8988T (cell line): ENCODE data around the gene PLCG1.

Experiments used
- DNase-seq: peaks from one replicate; pipeline ENCODE4 v3.0.0; 2011

PLCG1 gene

GRCh38 chr20:41182296-41183212 lies 45.2 kb downstream of the PLCG1 start:
- no peak for DNase-seq

DNA sequence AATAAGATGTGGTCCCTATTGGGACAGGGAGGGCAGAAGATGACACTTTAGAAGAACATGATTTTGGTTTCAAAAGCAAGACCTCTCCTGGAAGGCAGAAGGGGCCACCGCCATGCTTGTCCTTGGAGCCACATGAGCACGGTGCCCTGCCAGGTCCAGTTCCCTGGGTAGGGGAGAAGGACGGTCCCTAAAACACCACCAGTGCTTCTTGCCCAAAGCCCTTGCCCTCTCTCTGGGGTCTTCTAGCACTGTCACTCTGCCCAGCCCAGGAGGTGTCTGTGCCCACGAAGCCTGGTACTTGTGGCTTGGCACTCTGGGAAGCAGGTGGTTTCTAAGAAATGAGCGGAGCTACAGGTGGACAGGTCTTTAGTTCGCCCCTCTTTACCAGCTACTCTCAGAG lies 46.0 kb downstream of the PLCG1 start:
- DNase-seq = no peak

- no peak for DNase-seq
These were observed 46.5 kb downstream of the PLCG1 start for GRCh38 chr20:41183831-41184230.

DNA sequence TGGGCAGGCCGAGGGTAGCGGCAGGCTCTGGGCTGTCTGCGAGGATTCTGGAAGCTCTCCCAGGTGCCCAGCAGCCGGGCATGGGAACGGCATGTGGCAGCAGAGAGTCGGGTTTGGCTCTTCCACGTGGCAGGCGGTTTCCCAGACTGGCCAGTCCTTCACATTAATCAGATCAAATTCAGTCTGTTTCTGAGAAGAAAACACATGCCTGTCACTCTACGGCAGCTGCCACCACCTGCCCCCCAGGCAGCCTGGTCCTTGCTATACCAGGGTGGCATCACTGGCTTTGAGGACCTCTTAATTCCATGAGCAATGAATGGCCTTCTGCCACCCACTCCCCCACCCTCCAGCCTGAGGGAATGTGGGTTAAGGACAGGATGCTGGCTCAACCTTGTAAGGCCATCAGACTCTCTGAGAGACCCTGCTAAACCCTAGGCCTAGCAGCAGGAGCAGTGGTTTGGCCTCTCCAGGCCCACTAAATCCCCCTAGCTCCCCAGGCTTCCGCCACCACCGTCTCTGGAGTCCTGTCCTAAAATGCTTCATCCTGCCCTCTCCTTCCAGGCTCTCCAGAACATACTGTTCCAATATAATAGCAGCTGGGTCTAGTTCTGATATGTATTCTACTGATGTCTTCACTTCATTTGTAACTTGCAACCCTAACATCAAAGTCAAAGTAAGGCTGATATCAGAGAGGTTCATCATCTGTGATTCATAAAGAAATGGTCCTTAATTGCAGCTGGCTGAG lies 47.8 kb downstream of the PLCG1 start:
- no peak for DNase-seq

GRCh38 chr20:41187668-41188067 lies 50.3 kb downstream of the PLCG1 start:
- no peak for DNase-seq

DNA sequence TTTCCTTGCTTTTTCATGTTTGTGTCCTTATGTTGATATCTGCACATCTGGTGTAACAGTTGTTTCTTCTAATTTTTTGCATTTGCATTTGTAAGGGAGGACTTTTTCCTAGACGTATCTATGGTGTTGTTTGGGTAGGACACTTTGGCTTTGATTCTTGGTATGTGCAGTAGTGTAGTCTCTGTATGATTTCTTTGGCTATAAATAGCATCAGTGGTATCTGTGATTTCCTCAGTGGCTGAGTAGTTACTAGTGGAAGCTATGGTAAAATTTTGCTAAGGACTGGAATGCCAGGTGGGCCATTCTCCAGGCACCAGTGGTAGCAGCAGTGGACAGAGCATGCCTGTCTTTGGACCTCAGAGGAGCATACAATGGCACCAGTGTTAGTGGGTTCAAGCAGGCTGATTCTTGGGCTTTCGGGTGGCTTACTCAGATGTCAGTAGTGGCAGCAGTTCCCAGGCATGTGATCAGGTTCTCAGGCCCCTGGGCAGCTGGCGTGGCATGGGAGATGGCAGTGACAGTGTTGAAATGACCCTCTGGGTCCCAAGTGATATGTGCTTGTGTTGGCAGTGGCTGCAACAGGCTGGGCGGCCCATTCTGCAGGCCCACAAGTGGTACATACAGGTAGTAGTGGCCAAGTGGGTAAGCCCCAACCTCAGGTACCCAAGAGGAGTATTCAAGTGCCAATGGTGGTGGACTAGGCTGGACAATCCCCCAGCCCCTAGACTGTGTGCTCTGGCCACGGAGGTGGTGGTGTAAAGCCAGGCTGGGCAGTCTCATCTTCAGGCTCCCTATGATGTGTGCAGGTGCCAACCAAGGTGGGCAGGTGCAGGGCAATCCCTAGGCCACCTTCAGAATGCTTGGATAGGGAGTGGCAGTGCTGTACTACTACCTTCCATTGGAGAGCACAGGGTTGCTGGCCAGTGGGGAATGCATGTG lies 54.5 kb downstream of the PLCG1 start:
- DNase-seq = no peak

DNA sequence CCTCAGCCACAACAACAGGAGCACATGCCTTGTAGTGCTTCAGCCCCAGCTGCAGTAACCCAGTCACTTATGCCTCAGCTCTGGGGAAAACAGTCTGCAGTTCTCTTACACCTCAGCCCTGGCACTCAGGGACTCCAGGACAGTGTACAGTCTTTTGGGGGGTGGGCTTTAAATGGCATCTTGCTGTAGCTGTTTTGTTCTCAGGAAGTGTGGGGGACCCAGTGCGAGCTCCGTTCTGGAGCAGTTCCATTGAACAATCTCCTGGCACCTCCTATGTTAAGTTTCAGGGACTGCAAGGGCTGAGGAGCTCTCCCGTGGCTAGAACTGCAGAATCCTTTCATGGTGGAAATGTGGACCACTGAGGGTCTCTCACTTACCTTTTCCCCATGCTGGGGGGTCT lies 55.2 kb downstream of the PLCG1 start:
- DNase-seq = no peak

GRCh38 chr20:41196653-41197225 lies 59.4 kb downstream of the PLCG1 start:
- DNase-seq = no peak

DNA sequence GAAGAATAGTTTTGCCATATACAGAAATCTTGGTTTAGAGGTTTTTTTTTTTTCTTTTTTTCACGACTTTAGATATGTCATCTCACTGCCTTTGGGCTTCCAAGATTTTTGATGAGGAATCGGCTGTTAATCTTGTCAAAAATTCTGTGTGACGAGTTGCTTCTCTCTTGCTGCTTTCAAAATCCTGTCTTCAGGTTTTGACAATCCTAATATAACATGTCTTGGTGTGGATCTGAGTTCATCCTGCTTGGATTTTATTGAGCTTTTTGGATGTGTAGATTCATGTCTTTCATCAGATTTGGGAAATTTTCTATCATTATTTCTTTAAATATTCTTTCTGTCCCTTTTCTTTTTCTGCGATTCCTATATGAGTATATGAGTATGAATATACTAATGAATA lies 61.1 kb downstream of the PLCG1 start:
- no peak for DNase-seq

DNA sequence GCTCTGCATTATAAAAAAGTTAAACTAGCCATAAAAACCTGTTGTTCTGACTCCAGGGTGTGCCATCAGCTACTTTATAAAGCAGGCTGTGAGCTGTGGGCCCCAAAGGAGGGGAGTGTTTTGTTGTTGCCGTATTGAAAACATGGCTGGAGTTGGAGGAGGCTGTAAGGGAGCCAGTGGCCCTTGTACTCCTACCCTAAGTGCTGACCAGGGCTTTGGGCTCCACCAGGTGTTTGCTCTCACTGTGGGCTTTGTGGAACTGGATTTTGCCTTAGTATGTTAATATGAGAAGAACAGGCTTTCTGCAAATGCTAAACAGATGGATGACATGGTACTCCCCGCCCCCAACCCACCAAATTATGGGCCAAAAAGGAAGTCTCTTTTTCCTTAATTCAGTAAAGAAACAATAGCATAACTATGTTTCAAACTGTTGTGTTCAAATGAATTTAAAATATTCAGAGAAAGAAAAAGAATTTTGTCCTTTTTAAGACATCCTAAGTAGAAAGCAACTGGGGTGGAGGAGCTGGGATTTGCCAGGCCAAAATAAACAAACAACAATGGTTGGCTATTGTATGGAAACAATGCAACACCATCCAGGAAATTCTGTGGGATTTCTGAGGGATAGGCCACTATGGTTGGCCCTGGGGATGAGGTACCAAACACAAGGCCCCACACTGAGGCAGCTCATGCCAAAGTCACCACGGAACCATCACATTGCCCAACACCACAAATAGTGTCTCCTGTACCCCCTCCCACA lies 63.3 kb downstream of the PLCG1 start:
- DNase-seq = no peak

GRCh38 chr20:41201760-41202159 lies 64.4 kb downstream of the PLCG1 start:
- DNase-seq = no peak

DNA sequence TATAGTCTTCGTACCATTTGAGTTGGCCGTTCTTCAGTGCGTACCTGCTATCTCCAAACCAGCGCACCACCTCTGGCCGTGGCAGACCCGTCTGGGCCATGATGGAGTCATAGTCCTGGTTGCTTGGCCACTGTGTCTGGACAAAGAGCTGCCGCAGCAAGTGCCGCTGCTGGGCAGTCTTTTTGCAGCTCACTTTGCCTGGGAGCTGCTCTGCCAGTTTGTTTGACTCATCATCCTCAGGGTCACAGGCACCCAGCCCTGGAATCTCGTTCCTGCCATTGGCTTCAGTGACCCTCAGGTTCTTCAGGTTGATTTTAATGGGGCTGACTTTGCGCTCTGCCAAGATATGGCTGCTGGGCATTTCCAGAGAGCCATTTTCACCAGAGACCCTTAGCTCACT lies 65.1 kb downstream of the PLCG1 start:
- no peak for DNase-seq

DNA sequence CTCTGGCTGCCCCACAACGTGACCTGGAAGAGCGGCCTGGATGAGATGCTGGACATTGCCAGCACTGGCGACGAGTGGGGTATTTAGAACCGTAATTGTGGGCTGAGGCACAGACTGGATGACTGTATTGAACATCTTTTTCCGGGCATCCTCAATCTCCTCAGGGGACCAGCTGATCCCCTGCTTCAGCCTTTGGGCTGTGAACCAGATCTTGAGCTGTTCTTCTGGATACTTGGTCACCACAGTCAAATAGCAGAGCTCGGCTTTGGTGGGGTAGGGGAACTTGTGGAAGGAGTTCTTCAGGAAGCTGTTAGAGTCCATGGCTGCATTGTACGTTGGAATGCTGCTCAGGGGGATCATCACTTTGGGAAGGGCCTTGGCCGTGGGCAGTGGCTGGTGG lies 66.3 kb downstream of the PLCG1 start:
- DNase-seq = no peak

DNA sequence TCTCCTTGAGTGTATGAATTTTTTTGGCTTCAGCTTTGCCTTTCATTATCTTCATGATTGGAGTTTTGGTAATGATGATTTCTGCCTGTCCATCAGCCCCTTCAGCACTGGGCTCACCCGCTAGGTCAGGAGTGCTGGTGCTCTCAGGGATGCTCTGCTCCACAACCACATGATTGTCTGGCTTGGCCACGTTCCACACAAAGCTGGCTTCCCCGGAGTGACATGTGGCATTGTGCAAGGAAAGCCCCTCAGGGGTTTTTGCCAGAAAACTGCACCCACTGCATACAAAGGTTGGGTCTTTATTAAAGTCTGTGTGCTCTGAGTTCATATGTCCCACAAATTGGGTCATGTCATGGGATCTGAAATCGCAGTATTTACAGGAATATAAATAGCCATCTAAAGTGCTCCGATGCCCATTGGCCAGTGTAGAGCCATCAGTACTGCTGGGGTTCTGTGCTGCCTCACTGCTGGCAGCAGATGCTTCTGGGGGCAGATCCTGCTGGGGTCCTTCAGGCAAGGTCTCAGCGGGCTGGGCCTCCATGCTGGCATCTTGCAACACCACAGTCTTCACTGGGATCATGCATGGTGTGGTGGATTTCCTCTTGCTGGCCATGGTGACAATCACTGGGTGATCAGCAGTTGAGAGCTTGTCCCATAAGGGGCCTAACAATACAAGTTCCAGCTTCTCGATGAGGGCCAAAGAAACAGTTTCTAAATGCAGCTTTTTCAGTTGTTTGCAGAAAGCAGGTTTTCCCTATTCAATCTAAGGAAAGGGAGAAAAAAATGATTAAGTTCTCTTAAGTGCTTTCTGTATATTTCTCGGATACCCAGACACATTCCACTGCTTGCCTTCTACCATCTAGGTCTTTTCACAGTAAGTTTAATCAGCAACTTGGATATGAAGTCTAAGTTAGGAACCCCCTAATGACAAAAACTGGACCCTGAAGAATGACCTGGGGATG lies 67.2 kb downstream of the PLCG1 start:
- DNase-seq = no peak

DNA sequence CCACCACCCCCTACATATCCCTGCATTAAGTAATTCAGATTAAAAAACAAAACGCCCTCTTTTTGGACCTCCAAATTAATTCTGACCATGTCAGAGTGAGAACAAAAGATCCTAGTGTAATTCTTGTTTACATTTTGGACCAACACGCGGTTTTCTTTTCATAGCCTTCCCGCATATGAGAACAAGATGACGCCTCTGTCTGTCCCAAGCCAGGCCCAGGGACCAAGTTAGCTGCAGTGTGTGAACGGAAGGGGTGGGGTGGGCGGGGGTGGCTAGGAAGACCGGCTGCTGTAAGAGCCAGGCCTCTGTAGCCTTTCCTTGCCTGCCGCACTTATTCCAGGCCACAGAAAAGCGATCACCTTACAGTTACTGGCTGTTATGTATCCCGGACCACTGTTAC lies 68.0 kb downstream of the PLCG1 start:
- DNase-seq = no peak

GRCh38 chr20:41213150-41213820 lies 75.9 kb downstream of the PLCG1 start:
- DNase-seq = no peak

- DNase-seq = no peak
These were observed 76.9 kb downstream of the PLCG1 start for GRCh38 chr20:41214202-41214601.

GRCh38 chr20:41214666-41215065 lies 77.3 kb downstream of the PLCG1 start:
- no peak for DNase-seq

- no peak for DNase-seq
These were observed 80.1 kb downstream of the PLCG1 start for GRCh38 chr20:41217422-41217821.

- no peak for DNase-seq
These were observed 81.1 kb downstream of the PLCG1 start for GRCh38 chr20:41218466-41218865.
